OCI-LY1 (cell line): Measurements from ENCODE around the gene LGR4.

Source experiments
- CTCF ChIP-seq: fragments of 200-600 bp; sonication (generic), shearing (Covaris generic); IDR thresholded peaks from 2 replicates; pipeline ENCODE4 v1.5.1; 2017; ENCODE audit warnings: mild to moderate bottlenecking, antibody characterized with exemption, low read length, moderate library complexity, mixed read lengths
- EZH2 ChIP-seq: fragments of 200-600 bp; sonication (generic), shearing (Covaris generic); IDR thresholded peaks from 2 replicates; pipeline ENCODE4 v1.8.0; 2017; ENCODE audit warnings: borderline replicate concordance, mixed run types, mild to moderate bottlenecking, antibody characterized with exemption, low read length, moderate library complexity, mixed read lengths

DNA sequence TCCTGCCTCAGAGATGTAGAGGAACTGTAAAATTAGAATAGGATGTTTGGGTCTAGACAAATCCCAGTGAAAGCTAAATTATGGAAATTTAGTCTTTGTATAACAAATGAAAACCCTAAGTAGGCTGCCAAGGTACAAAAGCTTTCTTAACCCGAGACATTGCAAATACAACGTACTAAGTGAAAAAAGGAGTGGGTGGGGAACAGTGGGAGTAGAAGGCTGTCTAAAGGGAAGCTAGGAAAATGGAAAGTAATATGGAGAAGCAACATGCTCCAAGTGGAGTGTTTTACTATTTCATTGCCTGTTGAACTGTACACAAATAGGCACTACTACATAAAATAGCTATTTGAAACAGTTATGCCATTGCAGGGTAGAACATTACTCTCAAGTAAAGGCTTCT is 40.8 kb upstream of the LGR4 start:
- no peak for TF ChIP-seq CTCF
- no peak for TF ChIP-seq EZH2
